Erythroblast (primary cell): Measurements from ENCODE around the gene KMT5C.

ENCODE experiments used
- GATA1 ChIP-seq: IDR thresholded peaks from 2 replicates; pipeline ENCODE4 v1.6.1; 2011; ENCODE audit warnings: low read depth, mild to moderate bottlenecking, control low read depth, low read length, moderate library complexity
- POLR2A ChIP-seq: IDR thresholded peaks from 2 replicates; pipeline ENCODE4 v1.6.1; 2011; ENCODE audit warnings: mild to moderate bottlenecking, low read length

DNA sequence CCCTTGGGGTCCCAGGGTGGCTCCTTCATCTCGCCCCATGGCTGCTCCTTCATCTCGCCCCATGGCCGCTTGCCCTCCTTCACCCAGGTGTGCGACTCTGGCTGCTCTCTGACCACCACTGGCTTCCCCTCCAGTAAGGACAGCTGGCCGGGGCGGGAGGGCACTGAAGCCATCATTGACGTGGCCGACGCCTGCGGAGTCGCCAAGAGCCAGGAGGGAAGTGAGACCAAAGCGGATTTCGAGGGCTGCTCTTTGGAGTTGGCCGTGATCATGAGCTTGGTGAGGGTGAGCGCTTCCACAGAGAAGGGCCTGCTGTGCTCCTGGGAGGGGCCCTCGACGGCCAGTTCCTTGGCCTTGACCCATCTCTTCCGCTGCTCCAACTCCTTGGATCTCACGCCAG lies 18.8 kb downstream of the KMT5C start:
- TF ChIP-seq POLR2A: no peak
- TF ChIP-seq GATA1: no peak
